Epidermal melanocyte (primary cell): ENCODE results near the gene KLHL26.
A peak's percentile ranks its signal among the peaks of the same experiment; 100 is the strongest.

ENCODE experiments used
- DNase-seq: peaks from one replicate; pipeline ENCODE4 v3.0.0; 2011; ENCODE audit warnings: low spot score; ENCODE audit not compliant: insufficient read length

KLHL26 gene

DNA sequence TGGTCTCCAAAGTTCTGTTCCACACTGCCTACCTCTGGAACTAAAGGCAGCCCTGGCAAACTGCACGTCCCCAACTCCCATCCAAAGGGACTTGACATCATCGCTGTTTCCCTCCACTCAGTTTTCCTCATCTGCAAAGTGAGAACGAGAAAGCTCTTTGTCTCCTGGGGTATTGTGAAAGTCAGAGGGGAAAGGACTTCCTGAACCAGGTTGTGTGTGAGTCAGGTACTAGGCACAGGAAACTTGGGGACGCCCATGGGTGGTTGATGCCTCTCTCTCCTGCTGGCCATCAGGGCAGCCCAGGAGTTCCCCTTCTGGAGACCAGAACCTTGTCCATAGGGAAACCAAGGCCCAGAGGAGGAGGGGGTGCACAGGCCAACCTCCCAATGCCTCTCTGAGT lies 35.0 kb upstream of the KLHL26 start:
- no peak for DNase-seq

DNA sequence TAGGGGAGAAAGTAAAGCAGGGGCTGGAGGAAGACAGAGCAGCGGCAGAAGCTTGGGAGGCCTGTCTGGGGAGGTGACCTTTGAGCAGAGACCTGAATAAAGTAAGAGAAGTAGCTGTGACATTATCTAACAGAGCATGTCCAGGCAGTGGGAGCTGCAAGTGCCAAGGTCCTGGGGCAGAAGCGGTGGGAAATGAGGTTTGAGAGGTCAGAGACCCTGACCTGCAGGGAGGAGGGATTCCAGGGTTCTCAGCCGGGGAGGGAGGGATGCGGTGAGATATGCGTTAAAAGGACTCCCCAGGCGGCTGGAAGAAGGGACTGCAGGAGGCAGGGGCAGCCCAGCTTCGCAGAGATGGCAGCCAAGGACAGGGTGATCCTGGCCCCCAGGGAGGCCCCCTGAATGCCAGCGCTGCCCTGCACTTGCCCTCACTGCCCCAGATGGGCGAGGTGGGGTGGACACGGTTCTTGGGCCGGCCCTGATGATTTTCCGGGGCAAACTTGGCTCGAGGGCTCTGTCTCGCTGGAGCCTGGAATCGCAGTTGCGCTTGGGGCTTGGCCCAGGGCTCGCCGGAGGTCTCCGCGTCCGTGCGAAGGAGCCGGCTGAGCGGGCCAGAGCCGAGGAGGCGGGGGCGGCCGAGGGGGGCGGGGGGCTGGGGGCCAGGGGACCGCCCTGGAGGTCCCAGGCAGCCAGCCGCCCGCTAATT lies 33.4 kb upstream of the KLHL26 start:
- peak; percentile 43 for DNase-seq

DNA sequence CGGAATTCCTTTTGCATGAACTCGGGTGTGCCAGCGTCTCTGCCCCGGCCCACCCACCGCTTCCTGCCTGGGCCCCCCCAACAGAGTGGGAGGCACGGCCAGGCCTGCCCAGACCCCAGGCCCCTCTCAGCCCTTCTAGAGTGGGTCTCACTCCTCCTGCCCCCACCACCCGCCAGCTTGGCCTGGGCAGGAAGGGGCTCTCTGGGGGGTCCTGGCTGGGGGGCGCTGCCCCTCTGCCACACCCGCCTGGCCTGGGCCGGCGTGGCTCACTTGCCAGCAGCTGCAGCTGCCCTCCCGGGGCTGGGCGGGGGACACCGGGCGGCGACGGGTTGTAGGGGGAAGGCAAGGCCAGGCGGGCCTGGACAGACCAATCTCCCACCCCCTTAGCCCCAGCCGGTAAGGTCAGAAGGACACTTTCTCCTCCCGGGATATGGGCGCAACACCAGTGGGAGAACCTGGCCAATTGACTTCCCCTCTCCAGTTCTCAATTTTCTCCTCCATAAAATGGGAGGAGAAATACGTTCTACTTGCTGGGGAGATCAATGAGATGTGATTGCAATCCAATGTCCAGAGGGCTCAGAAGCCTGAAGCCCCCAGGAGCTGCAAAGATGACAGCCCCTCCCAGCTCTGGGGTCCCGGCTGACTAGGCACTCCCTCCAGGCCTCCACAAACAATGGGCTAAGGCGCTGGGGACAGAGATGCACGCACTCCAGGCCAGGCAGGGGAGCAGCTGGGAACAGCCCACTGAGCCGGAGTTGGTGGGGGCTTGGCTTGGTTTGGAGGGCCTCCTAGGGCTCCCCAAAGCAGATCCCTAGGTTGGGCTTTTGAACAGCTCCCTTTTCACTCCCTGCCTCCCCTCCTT lies 32.6 kb upstream of the KLHL26 start:
- DNase-seq, result no peak

DNA sequence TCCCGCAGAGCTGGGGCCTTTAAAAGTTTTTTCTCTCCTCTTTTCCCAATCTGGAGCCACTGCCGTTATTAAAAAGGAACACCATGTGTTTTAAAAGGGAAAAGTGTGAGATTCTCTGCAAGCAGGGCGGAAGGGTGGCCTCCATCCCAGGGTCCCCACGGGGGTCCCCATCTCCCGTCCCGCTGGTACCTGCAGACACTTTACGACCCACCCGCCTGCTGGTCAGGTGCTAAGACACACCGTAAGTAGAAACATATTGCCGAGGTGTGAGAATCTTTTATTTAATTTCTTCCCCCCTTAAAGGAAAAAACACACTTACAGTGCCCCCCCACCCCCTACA lies 32.0 kb upstream of the KLHL26 start:
- DNase-seq, result peak; percentile 26

DNA sequence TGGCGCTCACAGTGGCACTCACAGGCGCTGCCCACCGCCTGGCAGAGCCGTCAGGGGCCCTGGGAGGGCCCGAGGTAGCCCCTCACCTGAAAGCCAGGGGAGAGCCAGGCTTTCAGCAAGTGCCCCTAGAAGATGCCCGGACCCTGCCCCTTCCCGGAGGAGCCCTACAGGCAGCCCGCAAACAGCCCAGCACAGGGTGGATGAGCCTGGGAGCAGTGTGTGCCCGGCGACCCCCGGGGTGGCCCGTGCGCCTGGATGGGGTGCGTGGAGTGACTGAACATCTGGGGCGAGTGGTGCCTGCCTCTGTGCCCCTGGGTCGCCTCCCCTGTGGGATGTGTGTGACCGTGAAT lies 31.7 kb upstream of the KLHL26 start:
- no peak for DNase-seq

DNA sequence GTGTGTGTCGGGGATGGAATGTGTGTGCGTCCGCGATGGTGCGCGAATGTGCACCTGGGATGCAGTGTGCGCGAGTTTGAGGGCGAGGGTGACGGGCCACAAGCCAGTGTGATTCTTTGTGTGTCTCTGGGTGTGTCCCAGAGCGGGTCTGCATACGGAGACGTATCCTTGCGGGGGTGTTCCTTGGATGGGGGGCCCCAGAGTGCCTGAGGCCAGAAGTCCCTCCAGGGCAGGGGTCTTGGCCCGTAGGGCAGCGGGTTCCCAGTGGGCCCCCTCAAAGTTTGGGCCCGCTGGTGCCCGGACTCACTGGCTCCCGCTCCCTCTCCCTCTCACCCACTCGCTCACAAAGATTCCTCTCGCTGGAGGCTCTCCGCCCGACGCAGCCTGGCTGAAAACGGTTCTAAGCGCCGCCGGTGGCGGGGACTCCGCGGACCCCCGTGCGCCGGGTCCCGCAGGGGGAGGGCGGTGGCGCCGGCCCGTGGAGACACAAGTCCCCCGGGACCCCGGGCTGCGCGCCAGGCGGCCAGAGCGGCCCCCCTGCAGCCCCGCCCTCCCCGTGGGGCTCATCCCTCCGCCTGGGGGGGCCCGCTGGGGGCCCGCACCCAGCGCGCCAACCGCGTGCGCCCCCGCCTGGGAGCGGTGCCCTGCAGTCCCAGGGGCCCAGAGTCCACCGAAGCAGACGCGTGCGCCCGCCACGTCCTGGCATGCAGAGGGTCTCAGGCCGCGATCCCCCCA lies 31.1 kb upstream of the KLHL26 start:
- DNase-seq, result no peak

DNA sequence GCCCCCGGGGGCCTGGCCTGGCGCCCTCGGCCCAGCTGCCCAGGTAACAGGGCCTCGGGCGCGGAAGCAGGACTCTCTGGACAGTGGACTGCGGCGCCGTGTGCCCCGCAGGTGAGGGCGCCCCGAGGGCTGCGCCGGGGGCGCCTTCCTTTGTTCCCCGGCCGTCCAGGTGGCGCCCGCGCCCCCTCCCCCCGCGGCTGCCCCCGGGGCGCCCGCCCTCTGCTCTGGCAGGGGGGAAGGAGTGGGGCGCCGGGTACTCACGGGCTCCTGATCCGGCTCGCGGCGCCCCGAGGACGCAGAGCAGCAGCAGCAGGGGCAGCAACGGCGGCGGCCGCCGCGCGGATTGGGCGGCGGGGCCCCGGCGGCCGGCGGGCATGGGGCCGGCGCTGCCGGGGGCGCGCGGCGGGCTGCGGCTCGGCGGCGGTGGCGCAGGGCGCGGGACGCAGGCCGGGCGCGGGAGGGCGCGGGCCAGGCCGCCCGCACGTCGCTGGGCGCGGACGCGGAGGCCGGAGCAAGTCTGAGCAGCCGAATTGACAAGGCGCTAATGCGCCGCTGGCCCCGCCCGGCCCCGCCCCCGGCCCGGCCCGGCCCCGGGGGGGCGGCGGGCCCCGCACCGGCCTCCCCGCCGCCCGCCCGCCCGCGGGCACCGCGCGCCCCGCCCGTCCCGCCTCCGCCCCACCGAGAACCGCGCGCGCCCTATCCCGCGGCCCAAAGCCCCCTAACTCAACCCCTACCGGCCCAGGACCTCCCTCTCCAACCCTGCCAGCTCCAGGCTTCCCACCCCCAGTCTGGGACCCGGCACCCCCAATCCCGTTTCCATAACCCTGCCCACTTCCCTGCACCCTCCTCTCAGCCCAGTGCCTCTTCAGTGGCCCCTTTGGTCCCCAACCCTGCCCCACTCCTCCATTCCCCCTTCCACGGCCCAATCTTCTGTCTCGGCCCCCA lies 30.3 kb upstream of the KLHL26 start, which contains the start of gene CRLF1:
Gene CRLF1 (minus strand): TSS at position 519 of the 945 bp plus-strand sequence. CDS start 143 bp downstream, at position 376.
- DNase-seq, result peak; percentile 22

DNA sequence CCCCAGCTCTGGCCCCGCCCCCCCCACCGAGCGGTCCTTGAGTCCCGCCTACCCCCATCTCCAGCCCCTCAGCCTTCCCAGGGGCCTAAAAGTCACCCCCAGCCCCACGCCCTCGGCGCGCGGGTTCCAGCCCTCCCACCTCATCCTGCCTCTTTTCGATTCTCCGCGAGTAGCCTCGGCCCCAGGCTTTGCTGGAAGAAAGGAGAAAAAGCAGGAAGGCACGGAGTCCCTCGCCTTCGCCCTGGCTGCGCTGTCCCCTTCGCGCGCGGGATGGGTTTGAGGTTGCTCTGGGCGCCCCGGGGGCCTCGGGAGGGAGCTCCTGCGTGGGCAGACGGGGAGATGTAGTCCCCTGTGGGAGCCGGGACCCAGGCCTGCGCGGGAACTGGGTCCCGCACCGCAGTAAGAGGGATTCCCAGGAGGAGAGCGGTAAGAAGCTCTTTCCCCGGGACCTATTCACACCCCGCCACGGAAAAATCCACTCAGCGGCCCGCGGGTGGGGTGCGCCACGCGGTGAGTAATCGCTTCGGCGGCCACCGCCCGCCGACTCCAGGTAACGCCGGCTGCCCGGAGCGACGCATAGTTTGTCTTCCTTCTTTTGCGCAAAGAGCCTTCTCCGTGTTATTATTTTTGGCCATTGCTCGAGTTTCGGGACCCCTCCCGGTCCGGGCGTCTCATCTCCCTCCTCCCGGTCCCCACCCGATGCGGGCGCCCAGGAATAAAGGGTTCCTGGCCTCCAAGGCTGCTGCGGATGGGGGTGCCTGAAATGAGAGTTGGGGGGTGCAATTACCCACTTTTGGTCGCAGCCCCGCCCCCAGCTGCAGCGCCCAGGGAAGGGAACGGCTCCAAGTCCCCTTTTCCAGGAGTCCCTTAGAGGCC lies 29.4 kb upstream of the KLHL26 start:
- DNase-seq, result peak; percentile 22

DNA sequence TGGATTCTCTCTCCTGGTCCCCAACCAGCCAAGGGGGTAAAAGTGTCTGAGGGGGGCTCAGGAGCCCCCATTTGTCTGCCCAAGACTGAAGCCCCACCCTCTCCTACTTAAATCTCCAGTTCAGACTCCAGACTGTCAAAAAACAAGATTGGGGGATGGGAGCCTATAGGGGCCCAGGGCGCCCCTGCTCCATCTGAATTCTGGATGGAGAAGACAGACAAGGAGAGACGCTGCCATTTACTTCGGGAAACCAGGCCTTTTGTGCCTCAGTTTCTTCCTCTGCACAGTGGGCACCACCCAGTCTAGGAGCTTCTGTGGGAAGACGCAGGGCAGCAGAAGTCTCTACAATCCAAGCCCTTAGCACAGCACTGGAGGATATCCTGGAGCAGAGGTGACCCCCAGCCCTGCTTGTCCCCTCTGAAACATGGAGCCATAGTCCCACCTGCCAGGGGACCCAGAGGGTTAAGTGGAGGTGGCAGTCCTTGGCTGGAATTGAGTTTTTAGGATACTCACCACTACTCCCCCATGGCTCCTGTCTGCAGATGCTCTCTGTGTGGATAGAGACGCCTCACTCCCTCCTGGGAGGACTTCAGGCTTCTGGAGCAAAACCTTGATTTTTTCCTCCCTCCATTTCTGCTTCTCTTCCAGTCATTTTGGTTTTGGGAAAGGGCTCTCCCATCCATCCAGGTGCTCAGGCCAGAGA lies 28.6 kb upstream of the KLHL26 start:
- peak; percentile 11 for DNase-seq

DNA sequence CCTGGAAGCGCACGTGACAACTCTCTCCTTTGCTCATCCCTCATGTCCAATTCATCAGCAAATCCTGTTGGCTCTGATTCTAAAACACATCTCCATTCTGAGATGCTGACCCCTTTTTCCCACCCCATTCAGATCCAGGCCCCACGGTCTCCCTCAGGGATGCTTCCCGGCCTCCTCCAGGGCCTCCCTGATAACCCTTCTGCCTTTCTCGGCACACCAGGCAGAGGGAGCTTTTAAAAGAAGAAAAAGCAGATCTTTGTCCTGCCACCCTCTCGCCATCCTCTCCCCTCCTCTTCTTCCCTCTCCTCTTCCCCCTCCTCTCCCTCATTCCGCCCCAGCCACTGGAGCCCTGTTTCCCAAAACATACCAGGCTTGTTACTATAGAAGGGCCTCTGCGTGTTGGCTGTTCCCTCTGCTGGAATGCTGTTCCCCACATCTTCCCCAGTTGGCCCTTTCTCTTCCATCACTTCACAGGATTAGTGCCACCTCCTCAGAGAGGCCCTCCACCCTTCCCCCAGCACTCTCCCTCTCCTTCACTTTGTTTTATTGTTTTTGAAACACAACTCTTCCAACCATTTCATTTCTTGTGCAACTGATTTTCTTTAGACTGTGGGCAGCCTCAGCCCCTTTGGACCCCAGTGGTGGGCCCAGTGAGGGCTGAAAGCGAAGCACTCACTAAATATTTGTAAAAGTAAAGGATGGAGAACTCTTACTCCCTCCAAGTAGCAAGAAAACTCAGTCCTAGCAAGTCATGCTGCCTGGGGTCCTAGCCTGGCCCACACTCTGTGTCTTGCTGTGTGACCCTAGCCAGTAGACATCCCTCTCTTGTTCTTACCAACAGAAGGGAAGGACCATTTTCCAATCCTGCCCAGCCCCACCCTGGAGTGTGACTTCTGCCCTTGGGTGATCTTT lies 27.8 kb upstream of the KLHL26 start:
- DNase-seq, result no peak

DNA sequence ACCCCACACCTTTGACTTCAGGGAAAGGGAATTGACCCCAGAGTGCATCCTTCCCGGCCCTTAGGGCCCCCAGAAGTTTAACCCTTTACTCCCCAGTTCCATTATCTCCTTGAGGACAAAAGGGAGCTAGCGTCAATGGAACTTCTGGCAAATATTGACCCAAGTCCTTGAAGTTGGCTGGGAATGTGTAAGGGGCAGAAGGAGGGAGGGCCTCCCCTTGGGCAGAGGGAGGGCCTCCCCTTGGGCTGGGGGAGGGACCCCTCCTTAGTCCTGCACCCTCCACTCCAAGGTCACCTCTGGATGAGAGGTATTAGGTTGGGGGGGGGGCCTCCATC lies 27.1 kb upstream of the KLHL26 start:
- DNase-seq, result no peak

DNA sequence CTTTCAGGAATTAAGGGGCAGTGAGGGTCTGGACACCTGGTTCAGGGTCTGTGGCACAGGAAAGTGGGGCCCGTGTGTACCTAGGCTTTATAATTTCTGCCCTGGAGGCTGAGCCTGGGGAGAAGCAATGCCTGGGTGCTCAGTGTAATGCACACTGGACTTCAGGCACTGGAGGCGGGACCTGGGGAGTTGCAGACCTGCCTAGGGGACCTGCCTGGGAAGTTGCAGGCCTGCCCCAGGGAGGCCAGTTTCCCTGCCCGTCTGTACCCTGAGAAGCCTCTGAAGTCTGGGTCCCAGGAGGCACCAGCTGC lies 26.6 kb upstream of the KLHL26 start:
- no peak for DNase-seq

DNA sequence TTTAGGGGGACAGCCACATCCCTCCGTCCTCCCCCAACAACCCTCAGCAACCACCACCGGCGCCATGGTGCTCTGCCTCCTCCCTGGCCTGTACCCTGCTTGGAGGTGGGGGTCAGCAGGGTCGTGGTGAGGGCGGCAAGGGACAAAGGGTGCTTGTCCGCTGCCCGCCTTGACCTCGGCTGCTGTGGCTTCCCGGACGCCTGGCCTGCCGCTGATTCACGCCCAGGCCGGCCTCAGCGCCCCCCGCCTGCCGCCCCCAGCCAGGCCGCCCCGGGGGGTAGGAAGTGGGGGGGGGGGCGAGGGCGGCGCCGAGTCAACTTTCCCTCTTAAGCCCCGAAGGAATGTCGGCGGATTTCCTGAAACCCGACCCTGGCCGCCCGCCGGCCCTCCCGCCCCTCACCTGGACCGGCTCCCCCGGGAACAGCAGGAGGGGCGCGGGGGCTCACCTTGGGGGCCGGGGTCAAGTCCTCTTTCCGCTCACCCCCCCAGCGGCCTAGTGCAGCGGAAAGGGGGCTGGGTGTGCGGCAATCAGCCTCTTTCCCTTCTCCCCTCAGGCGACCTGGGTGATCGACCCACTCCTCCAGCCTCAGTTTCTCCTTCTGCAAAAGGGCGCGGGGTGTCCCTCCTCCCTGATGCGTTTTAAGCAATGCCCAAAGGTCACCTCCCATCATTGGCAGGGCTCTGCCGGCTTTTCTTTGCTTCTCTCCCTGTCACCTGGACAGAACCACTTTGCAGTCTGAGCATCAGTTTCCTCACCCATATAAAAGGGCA lies 26.1 kb upstream of the KLHL26 start:
- no peak for DNase-seq

DNA sequence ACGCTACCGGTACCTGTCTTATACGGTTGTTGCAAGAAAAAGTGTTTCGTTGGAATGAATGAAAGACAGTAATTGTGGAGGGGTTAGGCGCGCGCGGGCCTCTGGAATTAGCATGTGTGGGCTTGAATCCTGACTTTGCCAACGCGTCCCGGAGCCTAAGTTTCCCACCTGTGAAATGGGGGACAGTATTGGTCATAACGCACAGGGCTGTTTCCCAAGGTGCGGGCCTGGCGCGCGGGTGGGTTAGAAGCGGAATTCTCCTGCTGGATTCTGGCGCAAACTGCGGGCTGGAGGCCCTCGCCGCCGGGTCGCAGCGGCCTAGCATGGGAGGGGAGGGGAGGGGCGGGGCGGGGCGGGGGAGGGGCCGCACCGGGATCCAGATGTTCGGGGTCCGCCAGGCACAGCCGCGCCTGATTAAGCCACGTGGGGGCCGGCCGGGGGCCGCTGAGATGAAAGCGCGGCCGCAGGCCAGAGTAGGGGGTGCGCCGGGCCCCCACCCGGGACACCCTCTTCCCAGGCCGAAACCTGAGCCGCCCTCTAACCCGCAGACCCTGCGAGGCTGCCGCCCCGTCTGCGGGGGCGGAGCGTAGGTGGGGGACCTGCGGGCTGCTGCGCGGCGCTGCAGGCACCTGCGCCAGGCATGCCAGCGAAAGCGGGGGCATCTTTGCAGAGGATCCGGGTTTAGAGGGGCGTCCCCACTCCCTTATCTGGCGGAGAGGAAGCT lies 25.3 kb upstream of the KLHL26 start:
- no peak for DNase-seq

DNA sequence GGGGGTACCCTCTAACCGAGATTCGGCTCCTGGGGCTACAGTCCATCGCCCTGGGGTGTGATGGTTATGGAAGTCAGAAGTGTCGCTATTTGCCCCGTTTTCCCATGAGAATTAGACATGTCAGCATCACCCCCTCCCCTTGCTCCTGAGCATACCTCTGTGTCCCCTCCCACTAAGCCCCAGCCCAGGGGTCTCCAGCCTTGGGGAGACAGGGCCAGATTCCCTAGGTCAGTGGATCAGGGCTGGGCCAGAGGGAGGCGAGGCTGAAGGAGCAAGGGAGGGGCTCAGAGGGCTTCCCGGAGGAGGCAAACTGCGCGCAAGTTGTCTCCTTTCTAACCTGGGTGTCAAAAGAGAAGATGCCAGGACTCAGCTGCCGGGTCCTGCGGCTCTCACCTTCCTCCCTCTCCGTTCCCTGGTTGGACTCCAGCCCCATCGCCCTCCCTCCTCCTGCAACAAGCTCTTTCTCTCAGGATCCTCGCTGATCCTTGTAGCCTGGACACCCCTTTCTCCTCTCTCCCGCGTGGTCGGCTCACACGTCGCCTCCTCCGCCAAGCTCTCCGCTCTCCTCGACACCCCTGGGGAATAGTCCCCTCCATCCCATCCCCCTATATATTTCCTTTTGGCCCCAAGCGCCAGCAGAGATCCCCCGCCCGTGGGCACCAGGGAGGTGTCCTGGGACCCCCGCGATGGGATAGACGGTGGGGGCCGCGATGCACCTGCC lies 24.6 kb upstream of the KLHL26 start:
- DNase-seq, result no peak

DNA sequence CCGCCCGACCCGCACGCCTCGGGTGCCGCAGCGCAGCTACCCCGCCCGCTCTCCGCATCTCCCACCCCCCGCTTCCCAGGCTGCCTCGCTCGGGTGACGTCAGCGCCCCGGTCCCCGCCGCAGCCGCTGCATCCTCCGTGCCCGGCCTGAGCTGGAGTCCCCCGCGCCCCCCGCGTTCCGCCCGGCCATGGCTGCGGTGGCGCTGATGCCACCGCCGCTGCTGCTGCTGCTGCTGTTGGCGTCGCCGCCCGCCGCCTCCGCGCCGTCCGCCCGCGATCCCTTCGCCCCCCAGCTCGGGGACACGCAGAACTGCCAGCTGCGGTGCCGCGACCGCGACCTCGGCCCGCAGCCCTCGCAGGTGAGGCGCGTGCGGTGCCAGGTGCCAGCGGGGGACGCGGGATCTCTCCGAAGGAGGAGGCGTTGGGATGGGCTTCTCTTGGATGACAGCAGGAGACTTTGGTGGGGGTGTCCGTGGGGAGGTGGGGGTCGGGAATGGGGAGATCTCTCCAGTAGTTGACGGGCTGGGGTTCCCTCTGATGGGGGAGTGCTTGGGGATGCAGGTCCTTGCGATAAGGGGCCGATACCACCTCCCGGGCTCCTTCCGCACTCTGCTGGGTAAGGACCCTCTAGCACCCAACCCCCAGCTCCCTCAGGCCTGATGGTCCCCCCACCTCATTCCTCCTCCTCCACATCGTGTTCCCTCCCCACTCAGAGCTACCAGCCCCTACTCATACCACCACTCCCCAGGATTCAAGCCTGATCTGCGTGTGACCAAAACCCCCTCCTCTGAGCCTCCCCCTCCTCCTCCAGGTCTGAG lies 23.8 kb upstream of the KLHL26 start, which contains the start of gene TMEM59L:
Gene TMEM59L (plus strand): TSS at position 99 of the 817 bp plus-strand sequence. CDS start 89 bp downstream, at position 188.
- no peak for DNase-seq
